Adipocyte (in vitro differentiated cells): Measurements from ENCODE around the gene FAM186B.

Experiments used
- DNase-seq: peaks from one replicate; pipeline ENCODE4 v3.0.0-alpha.2; 2015; ENCODE audit warnings: low read depth
- H3K27me3 ChIP-seq: replicated peaks from 2 replicates; pipeline ENCODE4 v1.7.0; 2013; ENCODE audit warnings: mild to moderate bottlenecking, low read length, moderate library complexity; ENCODE audit not compliant: control insufficient read depth, insufficient read depth
- H3K36me3 ChIP-seq: 2 replicates; pipeline ENCODE4 v1.7.0; 2013; ENCODE audit warnings: low read length, mild to moderate bottlenecking, moderate library complexity; ENCODE audit not compliant: control insufficient read depth, insufficient read depth, severe bottlenecking
- H3K4me1 ChIP-seq: 2 replicates; pipeline ENCODE4 v1.7.0; 2013; ENCODE audit warnings: mild to moderate bottlenecking, low read length, moderate library complexity; ENCODE audit not compliant: control insufficient read depth, insufficient read depth
- H3K4me3 ChIP-seq: 2 replicates; pipeline ENCODE4 v1.7.0; 2013; ENCODE audit warnings: mild to moderate bottlenecking, low read length, moderate library complexity
- H3K9ac ChIP-seq: 2 replicates; pipeline ENCODE4 v1.7.0; 2013; ENCODE audit warnings: mild to moderate bottlenecking, low read length, moderate library complexity
- H3K9me3 ChIP-seq: 2 replicates; pipeline ENCODE4 v1.7.0; 2013; ENCODE audit warnings: mild to moderate bottlenecking, low read length, moderate library complexity; ENCODE audit not compliant: control insufficient read depth

FAM186B gene

GRCh38 chr12:49580572-49581535, 24.6 kb downstream of the FAM186B start:
- peaks cover 20% of the 10 kb centered on the region for H3K4me1 ChIP-seq
- H3K27me3 ChIP-seq = no peaks in the 10 kb centered on the region
- no peak overlapping the region for H3K4me3 ChIP-seq
- peaks cover 5% of the 10 kb centered on the region for H3K36me3 ChIP-seq
- no peaks in the 10 kb centered on the region for H3K9me3 ChIP-seq
- H3K9ac ChIP-seq = no peak overlapping the region
- peak; percentile 92 for DNase-seq

GRCh38 chr12:49578471-49579112, 26.8 kb downstream of the FAM186B start:
- Histone ChIP-seq H3K9ac (no peak overlapping the region), H3K36me3 (peaks cover 11% of the 10 kb centered on the region), H3K4me3 (no peak overlapping the region), H3K4me1 (peaks cover 14% of the 10 kb centered on the region), H3K9me3 (no peaks in the 10 kb centered on the region), H3K27me3 (no peaks in the 10 kb centered on the region)
- DNase-seq = no peak

- DNase-seq = no peak
- Histone ChIP-seq H3K4me1 (peaks cover 6% of the 10 kb centered on the region), H3K9me3 (no peaks in the 10 kb centered on the region), H3K4me3 (no peak overlapping the region), H3K36me3 (peaks cover 11% of the 10 kb centered on the region), H3K27me3 (no peaks in the 10 kb centered on the region), H3K9ac (no peak overlapping the region)
These were observed 27.7 kb downstream of the FAM186B start for GRCh38 chr12:49577589-49578315.

GRCh38 chr12:49568442-49569162, 36.8 kb downstream of the FAM186B start:
- peak overlapping the region; percentile 99 for H3K9ac ChIP-seq
- H3K9me3 ChIP-seq = no peaks in the 10 kb centered on the region
- H3K27me3 ChIP-seq = no peaks in the 10 kb centered on the region
- H3K4me3 ChIP-seq = peak overlapping the region; percentile 100
- DNase-seq = peak; percentile 28
- peaks cover 16% of the 10 kb centered on the region for H3K36me3 ChIP-seq
- peaks cover 19% of the 10 kb centered on the region for H3K4me1 ChIP-seq

GRCh38 chr12:49567611-49568441, 37.6 kb downstream of the FAM186B start, which contains the start of gene MCRS1:
Gene MCRS1, minus strand, starts transcription at chr12:49568142. Its CDS starts 1,411 bp downstream, at chr12:49566731.
- Histone ChIP-seq H3K9me3 (no peaks in the 10 kb centered on the region), H3K36me3 (peaks cover 23% of the 10 kb centered on the region), H3K4me3 (peak within 1 kb of the TSS; percentile 100), H3K4me1 (peaks cover 19% of the 10 kb centered on the region), H3K27me3 (no peaks in the 10 kb centered on the region), H3K9ac (peak within 1 kb of the TSS; percentile 99)
- DNase-seq = peak; percentile 98

- H3K27me3 ChIP-seq = no peaks in the 10 kb centered on the region
- H3K4me1 ChIP-seq = peaks cover 19% of the 10 kb centered on the region
- H3K9me3 ChIP-seq = no peaks in the 10 kb centered on the region
- H3K36me3 ChIP-seq = peaks cover 29% of the 10 kb centered on the region
- DNase-seq = no peak
- peak overlapping the region; percentile 99 for H3K9ac ChIP-seq
- peak overlapping the region; percentile 100 for H3K4me3 ChIP-seq
These were observed 38.2 kb downstream of the FAM186B start for GRCh38 chr12:49567302-49567610.

GRCh38 chr12:49566361-49566760, 39.1 kb downstream of the FAM186B start:
- no peak for DNase-seq
- peak overlapping the region; percentile 100 for H3K4me3 ChIP-seq
- H3K27me3 ChIP-seq = no peaks in the 10 kb centered on the region
- H3K36me3 ChIP-seq = peaks cover 38% of the 10 kb centered on the region
- peak overlapping the region; percentile 99 for H3K9ac ChIP-seq
- H3K9me3 ChIP-seq = no peaks in the 10 kb centered on the region
- H3K4me1 ChIP-seq = peaks cover 19% of the 10 kb centered on the region

DNA sequence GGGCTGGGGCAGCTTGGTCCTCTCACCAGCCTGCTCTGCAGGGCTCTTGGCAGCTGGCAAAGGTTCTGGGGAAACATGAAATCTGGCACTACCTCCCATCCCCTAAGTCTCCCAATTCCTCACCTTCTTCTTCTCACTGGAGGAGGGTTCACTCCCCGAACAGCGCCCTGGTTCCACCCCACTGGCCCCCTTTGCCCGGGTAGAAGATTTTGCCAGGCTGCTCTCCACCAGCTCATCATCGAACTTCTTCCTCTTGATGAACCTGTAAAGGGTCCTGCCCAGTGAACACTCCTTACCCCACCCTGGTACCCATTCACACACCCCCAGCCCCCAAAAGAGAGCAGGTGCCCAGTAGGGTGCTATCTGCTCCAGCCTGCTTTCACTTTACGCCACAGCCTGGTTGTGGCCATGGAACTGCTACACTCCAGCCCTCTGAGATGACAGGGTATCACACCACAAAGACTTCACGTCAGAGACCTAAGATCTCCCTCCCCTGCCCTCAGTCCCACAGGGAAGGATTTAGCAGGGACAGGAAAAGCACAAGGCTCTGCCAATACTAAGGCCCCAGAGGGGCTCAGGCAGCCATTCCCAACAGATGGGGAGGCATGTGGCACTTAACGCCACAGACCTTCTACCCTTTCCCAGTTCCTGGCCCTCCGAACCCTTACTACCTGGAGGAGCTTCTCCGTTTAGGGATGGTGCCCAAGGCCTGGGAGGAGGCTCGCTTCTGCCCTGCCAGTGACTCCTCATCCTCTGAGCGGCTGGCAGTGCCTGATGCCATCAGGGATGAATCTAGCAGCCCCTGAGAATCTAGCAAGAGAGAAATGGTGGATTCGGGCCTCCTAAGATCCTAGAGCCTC, 39.8 kb downstream of the FAM186B start:
- peaks cover 45% of the 10 kb centered on the region for H3K36me3 ChIP-seq

DNA sequence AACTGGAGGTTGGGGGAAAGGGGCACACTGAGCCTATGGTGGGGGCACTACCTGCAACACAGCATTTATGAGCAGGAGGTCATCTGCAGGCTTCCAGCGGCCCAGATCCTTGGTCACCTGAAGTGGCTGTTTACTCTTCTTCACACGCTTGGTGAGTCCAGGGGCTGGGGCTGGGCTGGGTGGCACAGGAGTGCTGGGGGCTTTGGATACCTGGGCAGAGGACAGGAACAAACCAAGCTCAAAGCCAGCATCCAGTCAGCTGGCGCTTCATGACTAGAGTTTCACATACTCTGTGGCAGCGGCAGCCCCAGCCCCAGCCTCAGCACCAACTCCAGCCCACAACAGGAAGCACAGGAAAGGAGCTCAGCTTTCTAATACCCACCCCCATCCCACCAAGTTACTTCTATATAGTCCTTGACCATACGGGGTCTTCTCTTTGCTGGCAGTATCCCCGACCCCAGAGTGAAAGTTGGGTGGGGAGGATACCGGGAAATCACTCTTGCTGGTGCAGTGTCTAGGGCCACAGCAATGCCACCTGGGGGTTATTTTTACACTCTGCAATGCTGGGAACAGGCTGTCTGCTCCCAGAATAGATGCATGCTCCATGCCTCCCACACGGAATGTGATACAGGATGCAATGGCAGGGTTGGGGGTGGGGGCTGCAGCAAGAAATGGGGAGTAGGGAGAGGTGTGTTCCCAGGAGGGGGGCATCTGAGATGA, 40.6 kb downstream of the FAM186B start:
- H3K9me3 ChIP-seq = no peaks in the 10 kb centered on the region
- H3K9ac ChIP-seq = no peak overlapping the region
- H3K36me3 ChIP-seq = peaks cover 53% of the 10 kb centered on the region
- no peak for DNase-seq
- H3K27me3 ChIP-seq = no peaks in the 10 kb centered on the region
- H3K4me3 ChIP-seq = no peak overlapping the region
- H3K4me1 ChIP-seq = peaks cover 19% of the 10 kb centered on the region

More for the DNA sequence above, 39.8 kb downstream of the FAM186B start:
- DNase-seq = no peak
- Histone ChIP-seq H3K27me3 (no peaks in the 10 kb centered on the region), H3K9me3 (no peaks in the 10 kb centered on the region), H3K4me1 (peaks cover 19% of the 10 kb centered on the region), H3K9ac (no peak overlapping the region), H3K4me3 (no peak overlapping the region)
